Measurements from ENCODE around the gene GRK4.
"Not testable (repeated sequence)": the region's sequence is repeated elsewhere in the genome, so short reads cannot be mapped to it uniquely, and the experiment has no call there.

Gene GRK4

GRCh38 chr4:2941138-2942036 is 22.0 kb upstream of the GRK4 start:
- in situ Hi-C loops (cut with MboI; ENCODE audit: low sequenced_read_pairs): no loop called here

DNA sequence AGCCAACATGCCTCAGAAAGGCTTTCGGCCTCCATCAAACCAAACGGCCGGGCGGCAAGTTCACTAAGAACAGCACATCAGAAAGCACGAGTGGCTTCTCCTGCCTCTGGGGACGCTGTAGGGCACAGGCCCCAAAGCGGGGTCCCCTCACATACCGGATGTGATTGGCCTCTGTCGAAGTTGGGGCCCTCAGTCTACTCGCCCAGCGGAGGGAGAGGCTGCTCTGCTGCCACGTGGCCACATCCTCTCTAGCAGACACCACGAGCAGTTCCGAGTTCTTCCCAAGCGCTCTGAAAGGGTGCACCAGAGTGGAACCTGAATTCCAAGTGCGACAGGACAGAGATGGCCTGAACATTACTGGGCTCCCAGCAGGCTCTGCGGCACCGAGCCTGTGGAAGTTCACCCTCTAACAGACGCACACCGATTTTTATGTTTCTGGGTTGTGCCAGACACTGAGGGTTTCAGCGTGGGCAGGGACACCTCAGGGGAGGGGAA is 21.3 kb upstream of the GRK4 start:
- in situ Hi-C loops (cut with MboI; ENCODE audit: low sequenced_read_pairs): no loop called here

DNA sequence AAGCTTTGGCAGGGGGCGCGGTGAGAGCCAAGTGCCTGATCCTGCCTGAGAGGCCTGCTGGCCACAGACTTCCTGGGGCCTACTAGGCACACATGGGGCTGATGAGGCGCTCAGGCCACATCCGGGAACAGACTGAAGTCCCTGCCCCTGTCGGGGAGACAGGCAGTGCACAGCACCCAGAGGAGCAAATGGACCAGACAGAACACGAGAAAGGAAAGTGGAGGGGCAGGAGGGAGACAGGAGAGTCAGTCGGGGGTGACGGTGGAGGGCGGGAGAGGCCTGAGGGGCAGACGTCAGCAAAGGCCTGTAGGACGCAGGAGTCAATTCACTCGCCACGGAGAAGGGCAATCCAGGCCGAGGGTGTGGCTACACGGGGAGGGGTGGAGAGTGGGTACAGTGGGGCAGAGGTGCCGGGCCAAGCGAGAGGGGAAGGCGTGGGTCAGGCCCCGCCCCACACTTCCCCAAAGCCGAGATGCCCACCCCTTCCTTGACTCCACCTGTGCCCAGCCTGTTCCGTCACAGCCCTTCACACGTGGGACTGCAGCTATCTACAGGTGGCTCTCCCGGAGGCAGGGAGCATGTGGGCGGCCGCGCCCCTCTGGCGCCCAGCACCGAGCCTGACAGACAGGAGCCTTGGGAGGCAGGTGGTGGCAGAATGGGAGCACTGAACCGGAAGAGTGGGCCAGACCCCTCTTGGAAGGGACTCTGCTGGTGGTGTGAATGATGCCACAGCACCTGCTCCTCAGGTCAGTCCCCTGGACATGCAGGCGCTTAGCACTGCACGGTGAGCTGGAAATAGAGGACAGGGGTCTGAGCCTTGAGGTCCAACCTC is 20.6 kb upstream of the GRK4 start:
- in situ Hi-C loops (cut with MboI; ENCODE audit: low sequenced_read_pairs): no loop called here

DNA sequence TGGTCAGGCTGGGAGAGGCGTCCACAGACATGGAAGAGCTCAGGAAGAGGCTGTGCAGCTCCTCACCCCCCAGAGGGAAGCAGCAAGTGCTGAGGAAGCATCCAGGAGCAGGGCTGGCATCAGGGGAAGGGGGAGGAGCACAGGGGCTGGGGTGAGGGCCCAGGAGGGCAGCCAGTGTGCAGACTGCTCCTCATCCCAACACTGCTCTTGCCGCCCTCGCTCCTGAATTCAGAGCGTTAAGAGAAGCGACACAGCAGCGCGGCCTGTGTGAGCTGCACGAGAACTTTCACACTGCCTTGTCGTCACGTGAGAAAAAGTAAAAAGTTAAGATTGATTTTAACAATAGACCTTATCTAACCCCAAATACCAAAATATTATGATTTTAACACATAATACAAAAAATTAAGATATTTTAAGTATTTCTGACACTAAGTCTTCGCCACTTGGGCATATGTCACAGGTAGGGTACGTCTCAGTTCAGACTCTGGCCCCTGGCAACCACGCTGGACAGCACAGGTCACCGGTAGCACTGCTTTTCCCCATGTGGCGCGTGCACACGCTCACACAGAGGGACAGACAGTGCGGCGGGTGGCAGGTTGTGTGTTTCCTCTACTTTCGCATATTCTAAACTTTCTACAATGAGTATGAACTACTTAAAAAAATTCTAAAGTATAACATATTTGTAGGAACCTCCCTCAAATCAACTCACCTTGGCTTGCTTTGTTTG is 19.8 kb upstream of the GRK4 start:
- in situ Hi-C loops (cut with MboI; ENCODE audit: low sequenced_read_pairs): no loop called here

GRCh38 chr4:2944091-2944482 is 19.3 kb upstream of the GRK4 start:
- in situ Hi-C loops (cut with MboI; ENCODE audit: low sequenced_read_pairs): no loop called here

DNA sequence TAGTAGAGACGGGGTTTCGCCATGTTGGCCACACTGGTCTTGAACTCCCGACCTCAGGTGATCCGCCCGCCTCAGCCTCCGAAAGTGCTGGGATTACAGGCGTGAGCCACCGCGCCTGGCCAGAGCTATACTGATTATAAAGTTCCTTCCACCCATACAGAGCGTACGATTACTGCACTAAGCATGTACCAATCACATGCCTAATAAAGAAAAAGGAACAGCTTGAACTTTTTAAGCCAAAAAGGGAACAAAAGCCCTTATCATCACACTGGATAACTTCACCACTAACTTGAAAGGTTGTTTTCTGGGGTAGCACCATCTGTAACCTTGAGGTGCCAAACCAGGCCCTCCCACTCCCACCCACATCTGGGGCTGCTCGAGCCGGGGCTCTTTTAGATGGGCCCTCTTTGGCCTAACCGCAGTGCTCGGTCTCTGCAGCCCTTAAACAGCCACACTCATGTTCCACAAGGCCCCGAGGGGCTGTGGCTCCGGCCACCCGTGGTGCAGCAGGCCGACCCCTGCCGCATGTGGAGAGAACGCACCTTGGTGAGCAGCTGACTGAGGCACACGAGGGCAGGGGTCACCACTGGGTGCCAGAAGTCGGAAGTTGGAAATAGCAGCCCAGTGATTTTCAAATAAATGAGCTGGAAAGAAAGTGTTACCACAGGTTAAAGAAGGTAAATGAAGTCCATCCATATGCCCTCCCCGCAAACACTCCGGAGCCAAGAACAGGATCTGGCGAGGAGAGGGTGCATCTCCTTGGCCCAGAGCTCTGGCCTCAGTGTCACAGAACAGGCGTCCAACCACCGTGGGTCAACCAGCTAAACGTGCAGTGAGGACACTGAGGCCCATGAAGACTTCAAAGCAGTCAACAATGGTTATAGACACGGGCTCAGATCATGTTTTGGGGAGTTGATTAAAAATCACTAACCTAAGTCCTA is 18.5 kb upstream of the GRK4 start:
- in situ Hi-C loops (cut with MboI; ENCODE audit: low sequenced_read_pairs): no loop called here

GRCh38 chr4:2945619-2946604 is 17.5 kb upstream of the GRK4 start:
- in situ Hi-C loops (cut with MboI; ENCODE audit: low sequenced_read_pairs): not testable (repeated sequence)

GRCh38 chr4:2946812-2947600 is 16.4 kb upstream of the GRK4 start:
- in situ Hi-C loops (cut with MboI; ENCODE audit: low sequenced_read_pairs): no loop called here

DNA sequence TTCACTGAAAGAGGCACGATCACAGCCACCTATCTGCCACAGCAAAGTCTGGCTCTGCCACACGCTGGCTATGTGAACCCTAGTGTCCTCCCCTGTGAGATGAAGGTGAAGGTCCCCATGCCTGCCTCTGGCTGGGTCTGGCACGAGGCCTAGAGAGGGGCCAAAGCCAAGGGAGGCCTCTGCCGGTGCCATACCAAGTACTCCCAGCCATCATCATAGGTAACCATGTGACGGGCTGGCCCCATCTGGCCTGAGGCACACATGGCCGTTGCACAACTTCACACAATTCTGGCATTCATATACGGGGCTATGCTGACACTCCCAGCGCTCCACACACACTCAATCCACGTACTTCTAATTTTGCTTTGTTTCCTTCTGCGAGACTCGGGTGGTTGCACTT is 15.4 kb upstream of the GRK4 start:
- in situ Hi-C loops (cut with MboI; ENCODE audit: low sequenced_read_pairs): no loop called here

- in situ Hi-C loops (cut with MboI; ENCODE audit: low sequenced_read_pairs): no loop called here
Measured at GRCh38 chr4:2948895-2949781, 14.2 kb upstream of the GRK4 start.

DNA sequence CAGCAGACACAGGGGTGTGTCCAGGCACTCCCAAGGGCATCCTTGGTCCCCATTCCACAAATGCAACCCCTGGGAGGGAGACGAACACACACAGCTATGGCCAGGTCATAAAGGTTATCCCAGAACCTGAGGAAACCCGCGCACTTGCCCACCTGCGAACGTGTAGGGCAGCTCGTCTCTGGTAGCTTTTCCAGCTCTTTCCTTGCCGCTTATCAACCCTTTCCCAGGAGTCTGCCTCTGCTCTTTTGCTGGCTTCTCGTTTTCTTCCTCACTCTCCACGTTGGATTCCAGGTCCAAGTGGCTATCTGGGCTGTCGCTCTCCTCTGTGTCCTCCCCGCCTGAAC is 13.6 kb upstream of the GRK4 start:
- in situ Hi-C loops (cut with MboI; ENCODE audit: low sequenced_read_pairs): no loop called here

GRCh38 chr4:2950221-2950989 is 13.0 kb upstream of the GRK4 start:
- in situ Hi-C loops (cut with MboI; ENCODE audit: low sequenced_read_pairs): no loop called here

DNA sequence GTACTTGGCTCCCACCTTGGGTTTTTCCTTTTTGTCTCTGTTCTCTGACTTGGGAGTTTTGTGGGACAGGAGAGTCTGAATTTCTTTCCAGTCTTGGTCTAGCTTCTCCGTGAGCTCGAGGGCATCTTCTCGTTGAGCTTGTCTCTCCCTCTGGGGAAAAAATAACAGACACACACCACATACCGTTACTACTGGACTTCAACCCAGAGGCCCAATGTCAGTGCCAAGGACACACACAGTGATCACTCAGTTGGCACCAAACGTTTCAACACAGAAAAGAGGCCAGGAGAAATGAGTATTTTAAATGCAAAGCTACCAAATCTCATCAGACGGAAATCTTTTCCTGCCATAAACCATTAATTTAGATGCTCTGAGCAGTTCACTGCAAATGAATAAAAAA is 9.9 kb upstream of the GRK4 start:
- in situ Hi-C loops (cut with MboI; ENCODE audit: low sequenced_read_pairs): no loop called here

GRCh38 chr4:2954358-2955185 is 8.8 kb upstream of the GRK4 start:
- in situ Hi-C loops (cut with MboI; ENCODE audit: low sequenced_read_pairs): no loop called here

- in situ Hi-C loops (cut with MboI; ENCODE audit: low sequenced_read_pairs): not testable (repeated sequence)
Measured at GRCh38 chr4:2955186-2956044, 8.0 kb upstream of the GRK4 start.
